ENCODE data around the gene BDH2.

BDH2 gene

GRCh38 chr4:103073792-103074438 is 25.7 kb downstream of the BDH2 start:
- Mint-ChIP-seq H3K27ac (no peak overlapping the region), H3K4me3 (no peak overlapping the region), H3K4me1 (ENCODE audit: low read depth) (peaks cover 43% of the 10 kb centered on the region)

GRCh38 chr4:103067841-103068547 is 31.6 kb downstream of the BDH2 start:
- Mint-ChIP-seq H3K27ac (no peak overlapping the region), H3K9me3 (no peaks in the 10 kb centered on the region), H3K27me3 (ENCODE audit: low read depth) (no peaks in the 10 kb centered on the region), H3K4me1 (ENCODE audit: low read depth) (peaks cover 16% of the 10 kb centered on the region), H3K4me3 (no peak overlapping the region), H3K36me3 (ENCODE audit: low read depth) (peaks cover 31% of the 10 kb centered on the region)

More at GRCh38 chr4:103073792-103074438, 25.7 kb downstream of the BDH2 start:
- Mint-ChIP-seq H3K36me3 (ENCODE audit: low read depth) (peaks cover 15% of the 10 kb centered on the region), H3K27me3 (ENCODE audit: low read depth) (no peaks in the 10 kb centered on the region), H3K9me3 (no peaks in the 10 kb centered on the region)

- no peak overlapping the region for H3K4me3 Mint-ChIP-seq
- peaks cover 43% of the 10 kb centered on the region for H3K36me3 Mint-ChIP-seq (ENCODE audit: low read depth)
- H3K27me3 Mint-ChIP-seq (ENCODE audit: low read depth), result no peaks in the 10 kb centered on the region
- no peaks in the 10 kb centered on the region for H3K9me3 Mint-ChIP-seq
- H3K4me1 Mint-ChIP-seq (ENCODE audit: low read depth), result peaks cover 4% of the 10 kb centered on the region
- no peak overlapping the region for H3K27ac Mint-ChIP-seq
These were observed 39.0 kb downstream of the BDH2 start for GRCh38 chr4:103060453-103061148.

GRCh38 chr4:103054030-103054429 is 45.6 kb downstream of the BDH2 start:
- H3K27ac Mint-ChIP-seq, result no peak overlapping the region
- no peaks in the 10 kb centered on the region for H3K9me3 Mint-ChIP-seq
- H3K36me3 Mint-ChIP-seq (ENCODE audit: low read depth), result peaks cover 14% of the 10 kb centered on the region
- H3K27me3 Mint-ChIP-seq (ENCODE audit: low read depth), result no peaks in the 10 kb centered on the region
- no peak overlapping the region for H3K4me3 Mint-ChIP-seq
- peaks cover 10% of the 10 kb centered on the region for H3K4me1 Mint-ChIP-seq (ENCODE audit: low read depth)

GRCh38 chr4:103052779-103053178 is 46.9 kb downstream of the BDH2 start:
- Mint-ChIP-seq H3K4me1 (ENCODE audit: low read depth) (peaks cover 10% of the 10 kb centered on the region), H3K9me3 (no peaks in the 10 kb centered on the region), H3K4me3 (no peak overlapping the region), H3K36me3 (ENCODE audit: low read depth) (peaks cover 19% of the 10 kb centered on the region), H3K27ac (no peak overlapping the region), H3K27me3 (ENCODE audit: low read depth) (no peaks in the 10 kb centered on the region)

GRCh38 chr4:103052145-103052544 is 47.5 kb downstream of the BDH2 start:
- H3K4me1 Mint-ChIP-seq (ENCODE audit: low read depth), result peaks cover 10% of the 10 kb centered on the region
- no peaks in the 10 kb centered on the region for H3K9me3 Mint-ChIP-seq
- no peaks in the 10 kb centered on the region for H3K27me3 Mint-ChIP-seq (ENCODE audit: low read depth)
- H3K4me3 Mint-ChIP-seq, result no peak overlapping the region
- H3K27ac Mint-ChIP-seq, result no peak overlapping the region
- peaks cover 22% of the 10 kb centered on the region for H3K36me3 Mint-ChIP-seq (ENCODE audit: low read depth)

- Mint-ChIP-seq H3K9me3 (no peaks in the 10 kb centered on the region), H3K27me3 (ENCODE audit: low read depth) (no peaks in the 10 kb centered on the region), H3K36me3 (ENCODE audit: low read depth) (peaks cover 24% of the 10 kb centered on the region), H3K4me3 (no peak overlapping the region), H3K4me1 (ENCODE audit: low read depth) (peaks cover 10% of the 10 kb centered on the region), H3K27ac (peak overlapping the region; percentile 54)
These were observed 48.7 kb downstream of the BDH2 start for GRCh38 chr4:103050736-103051436.

GRCh38 chr4:103046416-103047290 is 53.0 kb downstream of the BDH2 start:
- Mint-ChIP-seq H3K27me3 (ENCODE audit: low read depth) (no peaks in the 10 kb centered on the region), H3K4me3 (no peak overlapping the region), H3K36me3 (ENCODE audit: low read depth) (peaks cover 28% of the 10 kb centered on the region), H3K4me1 (ENCODE audit: low read depth) (peaks cover 6% of the 10 kb centered on the region), H3K27ac (no peak overlapping the region), H3K9me3 (no peaks in the 10 kb centered on the region)

- Mint-ChIP-seq H3K9me3 (no peaks in the 10 kb centered on the region), H3K4me1 (ENCODE audit: low read depth) (no peaks in the 10 kb centered on the region), H3K27ac (no peak overlapping the region), H3K36me3 (ENCODE audit: low read depth) (peaks cover 25% of the 10 kb centered on the region), H3K27me3 (ENCODE audit: low read depth) (no peaks in the 10 kb centered on the region), H3K4me3 (no peak overlapping the region)
These were observed 55.5 kb downstream of the BDH2 start for GRCh38 chr4:103044183-103044582.

- no peak overlapping the region for H3K4me3 Mint-ChIP-seq
- H3K9me3 Mint-ChIP-seq, result no peaks in the 10 kb centered on the region
- H3K4me1 Mint-ChIP-seq (ENCODE audit: low read depth), result peaks cover 12% of the 10 kb centered on the region
- H3K27me3 Mint-ChIP-seq (ENCODE audit: low read depth), result no peaks in the 10 kb centered on the region
- peaks cover 25% of the 10 kb centered on the region for H3K36me3 Mint-ChIP-seq (ENCODE audit: low read depth)
- H3K27ac Mint-ChIP-seq, result no peak overlapping the region
These were observed 63.5 kb downstream of the BDH2 start for GRCh38 chr4:103036169-103036568.

- Mint-ChIP-seq H3K36me3 (ENCODE audit: low read depth) (peaks cover 33% of the 10 kb centered on the region), H3K4me3 (no peak overlapping the region), H3K9me3 (no peaks in the 10 kb centered on the region), H3K27ac (no peak overlapping the region), H3K27me3 (ENCODE audit: low read depth) (no peaks in the 10 kb centered on the region), H3K4me1 (ENCODE audit: low read depth) (peaks cover 12% of the 10 kb centered on the region)
These were observed 67.1 kb downstream of the BDH2 start for GRCh38 chr4:103032574-103032973.

- H3K4me1 Mint-ChIP-seq (ENCODE audit: low read depth), result peaks cover 12% of the 10 kb centered on the region
- H3K9me3 Mint-ChIP-seq, result no peaks in the 10 kb centered on the region
- H3K36me3 Mint-ChIP-seq (ENCODE audit: low read depth), result peaks cover 30% of the 10 kb centered on the region
- H3K27ac Mint-ChIP-seq, result no peak overlapping the region
- no peaks in the 10 kb centered on the region for H3K27me3 Mint-ChIP-seq (ENCODE audit: low read depth)
- no peak overlapping the region for H3K4me3 Mint-ChIP-seq
These were observed 68.8 kb downstream of the BDH2 start for GRCh38 chr4:103030791-103031190.

- Mint-ChIP-seq H3K27me3 (ENCODE audit: low read depth) (no peaks in the 10 kb centered on the region), H3K9me3 (no peaks in the 10 kb centered on the region)
These were observed 70.3 kb downstream of the BDH2 start for GRCh38 chr4:103029300-103029699.

More at GRCh38 chr4:103029300-103029699, 70.3 kb downstream of the BDH2 start:
- no peak overlapping the region for H3K27ac Mint-ChIP-seq
- no peak overlapping the region for H3K4me3 Mint-ChIP-seq
- peaks cover 13% of the 10 kb centered on the region for H3K4me1 Mint-ChIP-seq (ENCODE audit: low read depth)
- peaks cover 25% of the 10 kb centered on the region for H3K36me3 Mint-ChIP-seq (ENCODE audit: low read depth)

Measured in T-helper 1 cell treated with Interleukin-12 subunit alpha and Interleukin-12 subunit beta and Interleukin-4 antibody, amounts not matched to agents 30 μg/mL and 1 μg/mL, for 36 hours (primary cell).